Astrocyte (in vitro differentiated cells and primary cell): ENCODE results near the gene TRNAU1AP. TPM values are rescaled to one million over a fixed set of nuclear protein-coding genes. Genes with fewer than 3 reads are reported as not detected.
A peak's percentile ranks its signal among the peaks of the same experiment; 100 is the strongest.

Experiments used
- DNase-seq: peaks from one replicate; pipeline ENCODE4 v3.0.0-alpha.2; 2010; ENCODE audit warnings: low read depth
- FAIRE-seq: peaks from 2 replicates; lab custom pipeline; 2011; peaks lifted over from hg19 to GRCh38; lab: Jason Lieb, UNC
- H2AFZ ChIP-seq: 2 replicates; pipeline ENCODE4 v1.6.0; 2012; ENCODE audit warnings: low read depth, low read length, inconsistent platforms
- H3K27ac ChIP-seq: 2 replicates; pipeline ENCODE4 v1.5.1; 2011; ENCODE audit warnings: low read depth, low read length, inconsistent platforms
- H3K27me3 ChIP-seq: 2 replicates; pipeline ENCODE4 v1.6.0; 2011; ENCODE audit warnings: low read length, inconsistent platforms; ENCODE audit not compliant: insufficient read depth
- H3K36me3 ChIP-seq: 2 replicates; pipeline ENCODE4 v1.5.1; 2011; ENCODE audit warnings: low read length, inconsistent platforms; ENCODE audit not compliant: insufficient read depth
- H3K4me1 ChIP-seq: 2 replicates; pipeline ENCODE4 v1.5.1; 2011; ENCODE audit warnings: low read length, inconsistent platforms; ENCODE audit not compliant: insufficient read depth
- H3K4me2 ChIP-seq: 2 replicates; pipeline ENCODE4 v1.6.0; 2012; ENCODE audit warnings: low read length, inconsistent platforms
- H3K4me3 ChIP-seq: 2 replicates; pipeline ENCODE4 v1.5.1; 2011; ENCODE audit warnings: low read depth, mild to moderate bottlenecking, low read length, inconsistent platforms; ENCODE audit not compliant: insufficient read depth
- H3K79me2 ChIP-seq: 2 replicates; pipeline ENCODE4 v1.6.0; 2012; ENCODE audit warnings: mild to moderate bottlenecking, low read length, inconsistent platforms; ENCODE audit not compliant: insufficient read depth
- H3K9ac ChIP-seq: 2 replicates; pipeline ENCODE4 v1.6.0; 2012; ENCODE audit warnings: mild to moderate bottlenecking, low read length, inconsistent platforms
- H3K9me3 ChIP-seq: 2 replicates; pipeline ENCODE4 v1.5.1; 2012; ENCODE audit warnings: low read depth, mild to moderate bottlenecking, low read length, inconsistent platforms; ENCODE audit not compliant: insufficient read depth
- H4K20me1 ChIP-seq: 2 replicates; pipeline ENCODE4 v1.6.0; 2012; ENCODE audit warnings: low read length, inconsistent platforms; ENCODE audit not compliant: insufficient read depth
- H3K27ac Mint-ChIP-seq: one replicate; pipeline ENCODE4 v1.8.0; 2021; ENCODE audit warnings: mild to moderate bottlenecking, mixed read lengths; ENCODE audit not compliant: unreplicated experiment
- H3K27me3 Mint-ChIP-seq: one replicate; pipeline ENCODE4 v1.8.0; 2021; ENCODE audit warnings: low read depth, mixed read lengths; ENCODE audit not compliant: unreplicated experiment
- H3K36me3 Mint-ChIP-seq: one replicate; pipeline ENCODE4 v1.8.0; 2021; ENCODE audit warnings: low read depth, mixed read lengths; ENCODE audit not compliant: unreplicated experiment
- H3K4me1 Mint-ChIP-seq: one replicate; pipeline ENCODE4 v1.8.0; 2021; ENCODE audit warnings: low read depth, mixed read lengths; ENCODE audit not compliant: unreplicated experiment
- H3K4me3 Mint-ChIP-seq: one replicate; pipeline ENCODE4 v1.8.0; 2021; ENCODE audit warnings: mild to moderate bottlenecking, moderate library complexity, mixed read lengths; ENCODE audit not compliant: unreplicated experiment
- H3K9me3 Mint-ChIP-seq: one replicate; pipeline ENCODE4 v1.8.0; 2021; ENCODE audit warnings: mild to moderate bottlenecking, mixed read lengths; ENCODE audit not compliant: unreplicated experiment
- CTCF ChIP-seq: IDR thresholded peaks from 2 replicates; pipeline ENCODE4 v1.5.1; 2011; ENCODE audit warnings: low read depth, mild to moderate bottlenecking, inconsistent platforms, low read length, moderate library complexity; ENCODE audit not compliant: insufficient read depth
- EZH2 ChIP-seq: IDR thresholded peaks from 2 replicates; pipeline ENCODE4 v1.6.1; 2012; ENCODE audit warnings: mild to moderate bottlenecking, low read length, inconsistent platforms; ENCODE audit not compliant: insufficient read depth
- total RNA-seq: library from RNA; stranded (reverse); gene quantifications from 2 replicates; pipeline ENCODE4 v1.2.1, GENCODE V29; 2021

The TRNAU1AP gene
- total RNA-seq, 1 donor from 2014 or later: 21.7 TPM

GRCh38 chr1:28602536-28603439 is 49.9 kb downstream of the TRNAU1AP start:
- Histone ChIP-seq H3K4me3 (no peak overlapping the region), H3K4me1 (peaks cover 11% of the 10 kb centered on the region), H3K79me2 (no peaks in the 10 kb centered on the region), H3K27ac (peak overlapping the region; percentile 59), H3K36me3 (peaks cover 18% of the 10 kb centered on the region), H3K9ac (peak overlapping the region; percentile 50), H3K27me3 (no peaks in the 10 kb centered on the region), H4K20me1 (peaks cover 8% of the 10 kb centered on the region), H3K9me3 (no peaks in the 10 kb centered on the region), H3K4me2 (peak overlapping the region; percentile 77), H2AFZ (no peak overlapping the region)
- no peaks in the 10 kb centered on the region for H3K27me3 Mint-ChIP-seq
- H3K9me3 Mint-ChIP-seq: no peaks in the 10 kb centered on the region
- TF ChIP-seq CTCF (peak; percentile 80), EZH2 (no peak)
- DNase-seq (peak; percentile 45), FAIRE-seq (no peak)
- peak overlapping the region; percentile 96 for H3K27ac Mint-ChIP-seq
- H3K4me1 Mint-ChIP-seq: peaks cover 16% of the 10 kb centered on the region
- no peaks in the 10 kb centered on the region for H3K36me3 Mint-ChIP-seq
- no peak overlapping the region for H3K4me3 Mint-ChIP-seq

GRCh38 chr1:28604411-28604810 is 51.5 kb downstream of the TRNAU1AP start:
- no peak overlapping the region for H3K9ac ChIP-seq
- H3K4me3 ChIP-seq: no peak overlapping the region
- TF ChIP-seq CTCF: no peak
- TF ChIP-seq EZH2: no peak
- no peaks in the 10 kb centered on the region for H3K36me3 Mint-ChIP-seq
- H4K20me1 ChIP-seq: peaks cover 8% of the 10 kb centered on the region
- H3K27me3 Mint-ChIP-seq: no peaks in the 10 kb centered on the region
- peaks cover 12% of the 10 kb centered on the region for H3K4me1 Mint-ChIP-seq
- no peak overlapping the region for H3K4me3 Mint-ChIP-seq
- no peaks in the 10 kb centered on the region for H3K79me2 ChIP-seq
- H2AFZ ChIP-seq: no peak overlapping the region
- FAIRE-seq: no peak
- no peak for DNase-seq
- H3K9me3 Mint-ChIP-seq: no peaks in the 10 kb centered on the region
- no peaks in the 10 kb centered on the region for H3K9me3 ChIP-seq
- H3K27ac Mint-ChIP-seq: no peak overlapping the region
- no peaks in the 10 kb centered on the region for H3K27me3 ChIP-seq
- H3K27ac ChIP-seq: no peak overlapping the region
- H3K4me2 ChIP-seq: no peak overlapping the region
- H3K36me3 ChIP-seq: peaks cover 18% of the 10 kb centered on the region
- H3K4me1 ChIP-seq: peaks cover 11% of the 10 kb centered on the region

GRCh38 chr1:28604962-28605361 is 52.1 kb downstream of the TRNAU1AP start:
- Mint-ChIP-seq H3K9me3 (no peaks in the 10 kb centered on the region), H3K4me3 (no peak overlapping the region), H3K27me3 (no peaks in the 10 kb centered on the region), H3K36me3 (peaks cover 1% of the 10 kb centered on the region), H3K27ac (no peak overlapping the region), H3K4me1 (peaks cover 12% of the 10 kb centered on the region)
- Histone ChIP-seq H3K9me3 (no peaks in the 10 kb centered on the region), H3K36me3 (peaks cover 18% of the 10 kb centered on the region), H2AFZ (no peak overlapping the region), H3K27ac (no peak overlapping the region), H3K4me1 (peaks cover 11% of the 10 kb centered on the region), H3K9ac (no peak overlapping the region), H3K4me2 (no peak overlapping the region), H3K4me3 (no peak overlapping the region), H4K20me1 (peaks cover 8% of the 10 kb centered on the region), H3K27me3 (no peaks in the 10 kb centered on the region), H3K79me2 (no peaks in the 10 kb centered on the region)
- DNase-seq: no peak
- no peak for TF ChIP-seq CTCF
- no peak for TF ChIP-seq EZH2
- no peak for FAIRE-seq
